ENCODE data around the gene ZNF277.

DNA sequence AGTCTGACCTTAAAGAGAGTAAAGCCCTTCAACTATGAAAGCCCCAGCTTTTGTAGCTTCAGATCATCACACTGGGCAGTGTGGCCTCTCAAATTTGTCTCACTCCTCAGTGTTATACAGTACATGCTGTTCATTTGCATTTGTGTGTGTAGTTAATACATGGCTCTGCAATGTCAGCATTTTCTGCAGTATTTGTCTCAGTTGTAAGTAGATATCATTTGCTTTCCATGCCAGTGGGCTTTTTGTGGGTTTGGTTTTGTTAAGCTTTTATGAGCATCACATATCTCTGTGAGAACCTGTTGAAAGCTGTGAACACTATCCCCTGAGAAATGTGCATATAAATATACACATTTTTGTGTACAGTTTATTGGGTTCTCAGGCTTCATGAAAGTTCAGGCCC is 57.0 kb downstream of the ZNF277 start:
- no peak for TF ChIP-seq CTCF (IDR thresholded peaks at IDR 0.05)
- TF ChIP-seq ZFX (IDR thresholded peaks at IDR 0.05; ENCODE audit: borderline replicate concordance), result no peak
